IgD-negative memory B cell (primary cell): ENCODE measurements around the gene GRIK2. TPM values are rescaled to one million over a fixed set of nuclear protein-coding genes. Genes with fewer than 3 reads are reported as not detected.

Source experiments
- H3K27ac Mint-ChIP-seq, 3 donors: one replicate each; pipeline ENCODE4 v1.8.0; 2020 to 2022; ENCODE audit warnings: mild to moderate bottlenecking in 3 of 3, mixed read lengths in 3 of 3, moderate library complexity in 1 of 3
- H3K27me3 Mint-ChIP-seq: one replicate; pipeline ENCODE4 v1.8.0; 2021; ENCODE audit warnings: mixed read lengths
- H3K36me3 Mint-ChIP-seq: one replicate; pipeline ENCODE4 v1.8.0; 2020; ENCODE audit warnings: mild to moderate bottlenecking, mixed read lengths
- H3K4me1 Mint-ChIP-seq, 3 donors: one replicate each; pipeline ENCODE4 v1.8.0; 2020 to 2022; ENCODE audit warnings: mixed read lengths in 3 of 3, mild to moderate bottlenecking in 1 of 3
- H3K4me3 Mint-ChIP-seq, 4 donors: one replicate each; pipeline ENCODE4 v1.8.0; 2020 to 2022; ENCODE audit warnings: mild to moderate bottlenecking in 4 of 4, mixed read lengths in 4 of 4, moderate library complexity in 3 of 4
- H3K9me3 Mint-ChIP-seq, 3 donors: one replicate each; pipeline ENCODE4 v1.8.0; 2020 to 2021; ENCODE audit warnings: mixed read lengths in 3 of 3, mild to moderate bottlenecking in 1 of 3
- polyA plus RNA-seq: library from polyadenylated mRNA; unstranded; fragments of 300-500 nt; fragmentation: Illumina TruSeq; gene quantifications from one replicate; pipeline ENCODE4 v1.2.3, GENCODE V29; 2021

Gene GRIK2
- polyA plus RNA-seq, 1 donor from 2014 or later, result not detected

DNA sequence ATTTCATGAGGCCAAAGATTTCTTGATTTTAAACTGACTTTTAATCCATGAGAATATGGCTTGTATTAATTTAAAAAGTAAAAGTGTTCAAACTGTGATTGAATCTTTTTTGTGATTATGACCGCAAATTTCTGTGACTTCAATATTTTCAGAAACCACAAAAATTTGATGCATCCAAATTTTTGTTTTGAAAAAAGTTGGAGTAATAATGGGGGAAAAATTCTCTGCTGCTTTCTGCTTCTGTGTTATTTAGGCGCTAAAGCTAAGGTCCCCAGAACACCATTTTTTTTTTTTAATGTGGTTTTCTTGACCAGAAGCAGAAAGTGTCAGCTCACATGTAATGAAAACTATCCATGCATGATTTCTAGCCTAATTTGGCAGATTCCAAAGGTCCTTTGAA lies 65.3 kb downstream of the GRIK2 start:
- Mint-ChIP-seq H3K36me3 (no peaks in the 10 kb centered on the region), H3K27me3 (no peaks in the 10 kb centered on the region), H3K9me3 (no peaks in the 10 kb centered on the region), H3K27ac (no peak overlapping the region), H3K4me3 (no peak overlapping the region), H3K4me1 (no peaks in the 10 kb centered on the region)

GRCh38 chr6:101462576-101462975 lies 69.1 kb downstream of the GRIK2 start:
- Mint-ChIP-seq H3K27me3 (no peaks in the 10 kb centered on the region), H3K9me3 (peaks cover 0 to 2% (median 0%) of the 10 kb centered on the region in 3 donors), H3K4me3 (no peak overlapping the region), H3K4me1 (no peaks in the 10 kb centered on the region), H3K36me3 (no peaks in the 10 kb centered on the region), H3K27ac (peak overlapping the region in 1 of 3 donors; percentile 8)

GRCh38 chr6:101465863-101466262 lies 72.4 kb downstream of the GRIK2 start:
- no peak overlapping the region for H3K27ac Mint-ChIP-seq
- H3K4me1 Mint-ChIP-seq, result no peaks in the 10 kb centered on the region
- H3K36me3 Mint-ChIP-seq, result no peaks in the 10 kb centered on the region
- no peak overlapping the region for H3K4me3 Mint-ChIP-seq
- no peaks in the 10 kb centered on the region for H3K27me3 Mint-ChIP-seq
- peaks cover 0 to 2% (median 0%) of the 10 kb centered on the region in 3 donors for H3K9me3 Mint-ChIP-seq

DNA sequence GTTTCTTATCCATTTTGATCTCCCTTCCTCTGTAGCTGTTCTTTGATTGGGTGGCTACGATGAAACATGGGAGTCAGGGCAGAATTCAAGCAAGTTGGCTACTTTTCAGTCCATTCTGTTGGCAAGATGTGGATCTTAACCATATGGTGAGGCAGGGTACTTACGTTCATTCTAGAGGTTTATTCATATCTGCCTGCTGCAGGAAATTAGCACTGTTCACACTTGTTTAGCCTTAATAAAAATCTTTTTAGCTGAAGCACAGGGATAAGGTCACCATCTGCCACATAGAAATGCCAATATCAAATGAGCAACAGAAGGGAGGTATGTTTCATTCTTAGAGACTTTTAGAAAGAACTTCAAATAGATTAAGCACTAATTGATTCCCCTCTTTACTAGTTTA lies 83.9 kb downstream of the GRIK2 start:
- H3K27ac Mint-ChIP-seq, result no peak overlapping the region
- H3K4me3 Mint-ChIP-seq, result no peak overlapping the region
- H3K36me3 Mint-ChIP-seq, result no peaks in the 10 kb centered on the region
- no peaks in the 10 kb centered on the region for H3K27me3 Mint-ChIP-seq
- no peaks in the 10 kb centered on the region for H3K4me1 Mint-ChIP-seq
- peaks cover 0 to 2% (median 0%) of the 10 kb centered on the region in 3 donors for H3K9me3 Mint-ChIP-seq

DNA sequence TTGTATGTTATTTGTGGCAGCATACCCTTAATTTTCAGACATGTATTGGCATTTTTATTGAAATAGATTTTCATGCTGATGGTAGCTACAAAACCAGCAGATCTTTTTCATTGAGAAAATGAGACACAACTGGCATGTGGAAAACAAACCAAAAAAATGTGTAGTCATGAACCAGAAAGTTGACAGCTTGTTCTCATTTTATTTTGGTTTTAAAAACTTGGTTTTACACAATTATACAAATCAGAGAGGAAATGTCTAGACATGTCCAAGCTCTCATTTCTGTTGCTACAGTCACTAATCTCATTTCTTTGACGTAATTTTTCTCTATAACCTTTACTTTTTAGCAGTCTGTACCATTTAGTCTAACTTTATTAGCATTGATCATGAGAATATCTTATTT lies 85.4 kb downstream of the GRIK2 start:
- Mint-ChIP-seq H3K27ac (no peak overlapping the region), H3K27me3 (no peaks in the 10 kb centered on the region), H3K9me3 (peaks cover 0 to 2% (median 0%) of the 10 kb centered on the region in 3 donors), H3K4me1 (no peaks in the 10 kb centered on the region), H3K4me3 (no peak overlapping the region), H3K36me3 (no peaks in the 10 kb centered on the region)

GRCh38 chr6:101482606-101483005 lies 89.1 kb downstream of the GRIK2 start:
- H3K9me3 Mint-ChIP-seq, result no peaks in the 10 kb centered on the region
- H3K27ac Mint-ChIP-seq, result no peak overlapping the region
- H3K27me3 Mint-ChIP-seq, result no peaks in the 10 kb centered on the region
- H3K36me3 Mint-ChIP-seq, result no peaks in the 10 kb centered on the region
- H3K4me1 Mint-ChIP-seq, result no peaks in the 10 kb centered on the region
- H3K4me3 Mint-ChIP-seq, result no peak overlapping the region

DNA sequence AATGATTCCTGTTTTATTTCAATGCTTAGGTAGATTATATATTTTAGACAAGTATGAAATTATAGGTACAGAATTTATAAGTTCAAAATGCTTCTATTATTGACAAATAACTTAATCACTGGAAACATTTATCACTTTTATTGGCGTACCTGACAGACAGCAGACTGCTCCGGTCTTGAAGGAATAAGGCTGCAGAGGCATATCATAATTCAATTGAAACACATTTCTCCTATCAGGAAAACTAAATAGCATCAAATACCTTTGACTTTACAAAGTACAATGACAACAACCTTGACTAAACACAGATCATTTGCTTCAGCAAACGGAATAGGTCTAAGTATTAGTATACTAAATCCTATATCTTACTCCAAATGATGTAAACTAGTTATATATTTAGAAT lies 91.3 kb downstream of the GRIK2 start:
- H3K27ac Mint-ChIP-seq, result no peak overlapping the region
- H3K4me3 Mint-ChIP-seq, result no peak overlapping the region
- H3K4me1 Mint-ChIP-seq, result no peaks in the 10 kb centered on the region
- no peaks in the 10 kb centered on the region for H3K9me3 Mint-ChIP-seq
- no peaks in the 10 kb centered on the region for H3K27me3 Mint-ChIP-seq
- H3K36me3 Mint-ChIP-seq, result no peaks in the 10 kb centered on the region

DNA sequence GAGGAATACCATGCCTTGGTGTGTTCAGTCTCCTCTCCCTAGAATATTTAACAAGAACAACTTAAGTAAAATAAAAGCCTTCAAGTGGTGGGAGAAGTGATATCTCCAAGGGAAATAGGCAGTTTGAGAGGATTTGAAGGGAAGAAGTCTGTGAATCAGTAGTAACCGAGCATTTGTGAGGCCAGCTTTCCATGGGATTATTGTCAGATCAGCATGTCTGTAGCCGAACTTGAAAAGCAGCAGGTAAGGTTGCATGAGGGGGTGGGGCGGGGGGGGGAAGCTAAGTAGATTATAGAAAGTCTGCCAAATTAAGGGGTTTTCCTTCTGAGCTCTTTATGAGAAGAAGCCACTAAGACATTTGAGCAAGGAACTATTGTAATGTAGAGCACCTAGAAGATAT lies 92.6 kb downstream of the GRIK2 start:
- no peak overlapping the region for H3K27ac Mint-ChIP-seq
- H3K4me3 Mint-ChIP-seq, result no peak overlapping the region
- H3K36me3 Mint-ChIP-seq, result no peaks in the 10 kb centered on the region
- no peaks in the 10 kb centered on the region for H3K4me1 Mint-ChIP-seq
- H3K27me3 Mint-ChIP-seq, result no peaks in the 10 kb centered on the region
- H3K9me3 Mint-ChIP-seq, result no peaks in the 10 kb centered on the region

DNA sequence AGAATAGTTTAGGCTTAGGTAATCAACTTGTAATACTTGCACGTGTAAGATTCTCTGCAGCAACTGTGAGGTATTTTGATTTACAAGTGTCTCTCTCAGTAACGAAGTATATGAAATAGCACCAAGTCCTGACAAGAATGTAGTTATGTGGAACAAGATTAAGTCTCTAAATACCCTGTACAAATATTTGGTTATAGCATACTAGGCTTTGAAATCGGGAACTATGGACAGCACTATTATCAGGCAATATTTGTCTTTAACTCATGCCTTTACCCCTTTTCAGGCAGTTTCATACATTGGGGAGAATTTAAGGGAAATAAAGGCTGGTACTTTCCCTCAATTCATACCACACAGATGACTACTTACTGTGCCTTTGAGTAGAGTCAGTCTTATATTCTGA lies 93.2 kb downstream of the GRIK2 start:
- Mint-ChIP-seq H3K9me3 (no peaks in the 10 kb centered on the region), H3K4me3 (no peak overlapping the region), H3K27me3 (no peaks in the 10 kb centered on the region), H3K4me1 (no peaks in the 10 kb centered on the region), H3K27ac (no peak overlapping the region), H3K36me3 (no peaks in the 10 kb centered on the region)

DNA sequence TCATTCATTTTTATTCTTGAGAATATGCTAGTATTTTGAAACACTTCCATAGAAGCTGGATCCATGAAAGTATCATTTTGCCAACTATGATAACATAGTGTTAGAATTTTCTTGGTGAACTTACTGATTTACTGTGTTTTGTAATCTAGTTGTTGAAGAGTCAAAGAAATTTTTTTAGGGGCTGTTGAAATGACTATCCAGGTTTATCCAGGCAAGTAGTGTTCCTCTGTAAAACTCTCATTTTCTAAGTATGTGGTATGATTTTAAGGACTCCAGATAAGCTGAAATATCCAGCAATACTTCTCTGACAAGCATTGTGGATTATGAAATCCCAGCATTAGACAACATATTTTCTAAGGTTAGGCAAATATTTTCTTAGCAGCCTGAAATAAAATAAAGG lies 95.9 kb downstream of the GRIK2 start:
- no peak overlapping the region for H3K4me3 Mint-ChIP-seq
- H3K27me3 Mint-ChIP-seq, result no peaks in the 10 kb centered on the region
- H3K36me3 Mint-ChIP-seq, result no peaks in the 10 kb centered on the region
- H3K4me1 Mint-ChIP-seq, result no peaks in the 10 kb centered on the region
- H3K9me3 Mint-ChIP-seq, result no peaks in the 10 kb centered on the region
- no peak overlapping the region for H3K27ac Mint-ChIP-seq

GRCh38 chr6:101490857-101491256 lies 97.3 kb downstream of the GRIK2 start:
- Mint-ChIP-seq H3K4me1 (no peaks in the 10 kb centered on the region), H3K36me3 (no peaks in the 10 kb centered on the region)

DNA sequence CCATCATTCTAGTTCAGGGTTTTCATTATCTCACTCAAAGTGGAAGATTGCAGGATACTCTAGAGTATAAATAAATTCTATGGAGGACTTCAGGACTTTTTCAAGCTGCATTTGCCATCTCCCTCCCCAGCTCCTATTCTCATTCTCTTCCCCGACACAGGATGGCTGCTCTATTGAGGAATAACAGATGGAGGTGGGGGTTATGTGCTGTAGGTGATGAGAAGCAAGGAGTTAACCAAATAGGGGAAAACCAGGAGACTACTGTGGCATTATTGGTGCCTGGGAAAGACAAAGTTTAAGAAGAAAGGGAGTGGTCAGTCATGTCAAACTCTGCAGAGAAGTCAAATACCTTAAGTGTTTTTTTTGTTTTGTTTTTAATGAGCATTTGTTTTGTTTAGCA lies 109.3 kb downstream of the GRIK2 start:
- no peak overlapping the region for H3K4me3 Mint-ChIP-seq
- no peaks in the 10 kb centered on the region for H3K36me3 Mint-ChIP-seq
- no peak overlapping the region for H3K27ac Mint-ChIP-seq
- H3K9me3 Mint-ChIP-seq, result peaks cover 0 to 2% (median 0%) of the 10 kb centered on the region in 3 donors
- H3K4me1 Mint-ChIP-seq, result no peaks in the 10 kb centered on the region
- no peaks in the 10 kb centered on the region for H3K27me3 Mint-ChIP-seq

More at GRCh38 chr6:101490857-101491256, 97.3 kb downstream of the GRIK2 start:
- Mint-ChIP-seq H3K4me3 (no peak overlapping the region), H3K27me3 (no peaks in the 10 kb centered on the region), H3K27ac (no peak overlapping the region), H3K9me3 (no peaks in the 10 kb centered on the region)

GRCh38 chr6:101509536-101509935 lies 116.0 kb downstream of the GRIK2 start:
- Mint-ChIP-seq H3K4me3 (no peak overlapping the region), H3K27me3 (no peaks in the 10 kb centered on the region)

DNA sequence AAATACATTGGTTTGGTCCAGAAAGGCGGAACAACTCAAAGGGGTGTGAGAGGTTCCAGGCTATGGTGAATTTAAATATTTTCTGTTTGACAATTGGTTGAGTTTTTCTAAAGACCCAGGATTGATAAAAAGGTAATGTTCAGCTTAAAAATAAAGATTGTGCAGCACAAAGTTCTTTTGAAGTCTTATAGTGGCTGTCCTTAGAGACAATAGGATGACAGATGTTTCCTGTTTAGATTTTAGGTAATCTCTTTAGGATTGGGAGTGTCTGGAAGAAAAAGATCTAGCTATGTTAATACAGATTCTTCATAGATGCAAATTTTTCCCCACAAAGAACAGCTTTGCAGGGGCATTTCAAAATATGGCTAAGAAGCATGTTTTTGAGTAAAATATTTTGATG lies 119.7 kb downstream of the GRIK2 start:
- no peaks in the 10 kb centered on the region for H3K36me3 Mint-ChIP-seq
- no peak overlapping the region for H3K27ac Mint-ChIP-seq
- H3K27me3 Mint-ChIP-seq, result no peaks in the 10 kb centered on the region
- no peak overlapping the region for H3K4me3 Mint-ChIP-seq
- no peaks in the 10 kb centered on the region for H3K4me1 Mint-ChIP-seq
- peaks cover 0 to 4% (median 1%) of the 10 kb centered on the region in 3 donors for H3K9me3 Mint-ChIP-seq

More at GRCh38 chr6:101509536-101509935, 116.0 kb downstream of the GRIK2 start:
- H3K27ac Mint-ChIP-seq, result no peak overlapping the region
- no peaks in the 10 kb centered on the region for H3K4me1 Mint-ChIP-seq
- H3K36me3 Mint-ChIP-seq, result no peaks in the 10 kb centered on the region
- H3K9me3 Mint-ChIP-seq, result peaks cover 0 to 4% (median 1%) of the 10 kb centered on the region in 3 donors

GRCh38 chr6:101516578-101516977 lies 123.1 kb downstream of the GRIK2 start:
- Mint-ChIP-seq H3K27me3 (no peaks in the 10 kb centered on the region), H3K36me3 (no peaks in the 10 kb centered on the region), H3K27ac (no peak overlapping the region), H3K4me3 (no peak overlapping the region), H3K4me1 (no peaks in the 10 kb centered on the region), H3K9me3 (peaks cover 0 to 2% (median 0%) of the 10 kb centered on the region in 3 donors)

- Mint-ChIP-seq H3K27ac (no peak overlapping the region), H3K4me1 (no peaks in the 10 kb centered on the region), H3K27me3 (no peaks in the 10 kb centered on the region), H3K4me3 (no peak overlapping the region), H3K9me3 (peaks cover 0 to 2% (median 0%) of the 10 kb centered on the region in 3 donors), H3K36me3 (no peaks in the 10 kb centered on the region)
Measured at GRCh38 chr6:101517632-101518031, 124.1 kb downstream of the GRIK2 start.

DNA sequence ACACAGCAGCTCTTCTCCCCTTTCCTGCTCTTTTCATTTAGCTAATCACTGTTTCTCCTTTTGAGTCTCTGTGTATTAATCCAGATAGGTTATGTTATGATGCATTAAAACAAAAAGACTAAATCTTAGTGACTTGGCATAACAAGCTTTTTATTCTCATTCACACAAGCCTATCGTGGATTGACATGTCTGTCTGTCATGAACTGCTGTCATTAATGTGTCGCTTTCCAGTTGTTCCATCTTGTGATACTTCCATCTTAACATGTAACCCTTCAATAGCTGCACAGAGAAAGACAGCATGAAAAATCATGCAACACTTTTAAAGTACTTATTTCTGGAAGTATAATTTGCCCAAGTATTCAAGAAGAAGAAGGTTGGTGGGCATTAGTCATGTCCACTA lies 128.7 kb downstream of the GRIK2 start:
- no peak overlapping the region for H3K4me3 Mint-ChIP-seq
- peaks cover 2 to 5% (median 2%) of the 10 kb centered on the region in 3 donors for H3K9me3 Mint-ChIP-seq
- H3K4me1 Mint-ChIP-seq, result no peaks in the 10 kb centered on the region
- H3K36me3 Mint-ChIP-seq, result no peaks in the 10 kb centered on the region
- H3K27ac Mint-ChIP-seq, result no peak overlapping the region
- no peaks in the 10 kb centered on the region for H3K27me3 Mint-ChIP-seq
